Neutrophil (primary cell): ENCODE measurements around the gene ADAMTS16.

Experiments
- H3K27ac ChIP-seq: fragments of 200-600 bp; sonication (generic); 2 replicates; pipeline ENCODE4 v1.5.1; 2016; ENCODE audit warnings: mild to moderate bottlenecking, moderate library complexity
- H3K27me3 ChIP-seq: fragments of 200-600 bp; sonication (generic); 2 replicates; pipeline ENCODE4 v1.6.0; 2016; ENCODE audit warnings: mild to moderate bottlenecking
- H3K36me3 ChIP-seq: fragments of 200-600 bp; sonication (generic); 2 replicates; pipeline ENCODE4 v1.5.1; 2017
- H3K4me1 ChIP-seq, 2 experiments: fragments of 200-600 bp in 1 of 2; sonication (generic) in 1 of 2; 1 replicate in 1 of 2; 2 replicates in 1 of 2; pipeline versions ENCODE4 v1.5.1 to v1.6.1; 2013 to 2016; ENCODE audit warnings: low read depth in 1 of 2, low read length in 1 of 2, mild to moderate bottlenecking in 1 of 2, moderate library complexity in 1 of 2; ENCODE audit not compliant: control insufficient read depth in 1 of 2, insufficient read depth in 1 of 2
- H3K4me3 ChIP-seq, 2 experiments: fragments of 200-600 bp in 1 of 2; sonication (generic) in 1 of 2; 1 replicate in 1 of 2; 2 replicates in 1 of 2; pipeline ENCODE4 v1.5.1; 2013 to 2016; ENCODE audit warnings: low read depth in 1 of 2, low read length in 1 of 2, mild to moderate bottlenecking in 1 of 2, moderate library complexity in 1 of 2
- H3K9me3 ChIP-seq: fragments of 200-600 bp; sonication (generic); 2 replicates; pipeline ENCODE4 v1.5.1; 2016
- CTCF ChIP-seq: fragments of 200-600 bp; sonication (generic); IDR thresholded peaks from 2 replicates; pipeline ENCODE4 v1.5.1; 2016; ENCODE audit warnings: antibody characterized with exemption

ADAMTS16 gene

GRCh38 chr5:5155617-5156016, 15.5 kb downstream of the ADAMTS16 start:
- no peak overlapping the region for H3K27ac ChIP-seq
- no peaks in the 10 kb centered on the region for H3K36me3 ChIP-seq
- H3K4me1 ChIP-seq = no peaks in the 10 kb centered on the region
- no peaks in the 10 kb centered on the region for H3K9me3 ChIP-seq
- H3K4me3 ChIP-seq = no peak overlapping the region
- no peak for TF ChIP-seq CTCF
- H3K27me3 ChIP-seq = no peaks in the 10 kb centered on the region

DNA sequence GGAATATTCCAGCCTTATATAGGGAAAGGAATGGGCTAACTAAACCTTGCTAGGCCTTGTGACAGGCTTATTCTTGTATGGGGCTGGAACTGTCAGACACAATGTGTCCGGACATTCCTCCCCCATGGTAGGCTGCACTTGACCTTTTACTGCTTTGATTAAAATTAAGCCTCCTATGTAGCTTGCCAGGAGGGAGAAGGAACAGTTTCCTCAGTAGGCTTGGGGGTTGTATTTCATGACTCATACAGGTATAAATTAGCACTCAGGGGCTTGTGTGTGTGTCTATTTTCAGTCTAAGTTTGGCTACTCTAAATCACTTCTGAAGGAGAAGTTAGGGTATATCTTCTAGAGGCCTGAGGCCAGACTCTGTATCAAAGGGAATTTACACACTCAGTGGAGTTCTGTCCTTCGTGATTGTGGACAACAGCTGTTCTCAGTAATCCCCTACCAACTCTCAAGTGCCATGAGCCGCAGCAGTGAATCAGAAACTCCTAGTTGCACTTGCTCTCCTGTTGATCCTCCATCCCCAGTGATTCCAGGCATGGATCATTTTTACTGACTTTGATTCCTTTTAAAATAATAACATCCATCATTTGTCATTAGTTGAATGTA, 16.4 kb downstream of the ADAMTS16 start:
- H3K4me3 ChIP-seq = no peak overlapping the region
- TF ChIP-seq CTCF = no peak
- H3K36me3 ChIP-seq = no peaks in the 10 kb centered on the region
- no peaks in the 10 kb centered on the region for H3K27me3 ChIP-seq
- no peaks in the 10 kb centered on the region for H3K9me3 ChIP-seq
- no peak overlapping the region for H3K27ac ChIP-seq
- H3K4me1 ChIP-seq = no peaks in the 10 kb centered on the region

DNA sequence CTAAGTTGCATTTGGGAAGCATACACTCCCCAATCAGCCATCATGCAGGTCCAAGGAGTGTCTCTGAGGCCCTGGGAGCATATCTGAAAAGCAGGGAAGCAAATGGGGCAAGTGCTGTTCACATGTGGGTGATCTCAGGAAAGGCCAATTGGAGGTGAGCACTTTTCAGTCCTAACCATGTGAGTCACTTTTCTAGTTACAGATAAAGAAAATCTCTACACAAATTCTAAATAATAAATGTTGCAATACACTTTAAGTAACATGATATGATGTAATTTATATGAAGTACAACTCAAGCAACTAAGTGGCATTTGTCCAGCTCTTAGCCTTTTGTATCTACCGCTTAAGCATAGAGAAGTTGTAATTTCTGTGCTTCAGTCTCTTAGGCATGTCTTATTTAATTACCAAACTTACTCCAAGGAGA, 18.4 kb downstream of the ADAMTS16 start:
- no peaks in the 10 kb centered on the region for H3K9me3 ChIP-seq
- TF ChIP-seq CTCF = no peak
- H3K27ac ChIP-seq = no peak overlapping the region
- H3K4me1 ChIP-seq = no peaks in the 10 kb centered on the region
- H3K36me3 ChIP-seq = no peaks in the 10 kb centered on the region
- no peaks in the 10 kb centered on the region for H3K27me3 ChIP-seq
- no peak overlapping the region for H3K4me3 ChIP-seq

DNA sequence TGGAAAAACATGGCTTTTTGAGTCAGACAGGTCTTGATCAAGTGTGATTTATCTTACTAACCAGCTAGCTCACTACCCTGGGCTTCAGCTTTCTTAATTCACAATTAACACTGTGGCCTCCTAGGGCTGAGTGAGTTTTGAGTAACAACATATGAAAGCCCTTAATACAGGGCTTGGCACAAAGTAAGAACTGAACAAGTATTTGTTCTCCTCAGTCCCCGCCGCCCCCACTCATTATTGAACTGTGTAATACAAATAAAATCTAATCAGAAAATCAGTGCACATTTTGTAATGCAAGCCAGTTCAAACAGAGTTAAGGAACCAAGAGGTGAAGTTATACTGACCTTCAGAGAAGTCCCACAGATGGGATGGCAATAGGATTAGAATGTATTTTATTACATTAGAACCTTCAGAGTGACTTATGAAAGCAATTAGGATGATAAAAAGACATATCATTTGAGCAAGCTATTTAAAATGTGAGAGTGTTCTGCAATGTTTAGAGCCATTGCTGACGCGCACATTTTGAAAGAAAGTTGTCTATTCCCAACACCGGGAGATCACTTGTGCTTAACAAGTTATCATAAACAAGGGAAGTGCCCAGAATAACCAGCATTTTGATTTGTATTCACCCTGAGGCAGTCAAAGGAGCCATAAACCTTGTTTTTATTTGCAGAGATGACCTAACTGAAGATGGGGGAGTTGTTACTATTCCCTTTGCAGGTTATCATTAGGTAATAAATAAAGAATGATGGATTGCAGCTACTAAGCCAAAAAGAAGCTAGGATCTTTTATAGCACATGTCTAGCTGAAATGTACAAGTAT, 19.4 kb downstream of the ADAMTS16 start:
- Histone ChIP-seq H3K27ac (no peak overlapping the region), H3K4me1 (no peaks in the 10 kb centered on the region), H3K27me3 (no peaks in the 10 kb centered on the region), H3K36me3 (no peaks in the 10 kb centered on the region), H3K4me3 (no peak overlapping the region), H3K9me3 (no peaks in the 10 kb centered on the region)
- no peak for TF ChIP-seq CTCF

- Histone ChIP-seq H3K27me3 (no peaks in the 10 kb centered on the region), H3K36me3 (no peaks in the 10 kb centered on the region), H3K9me3 (no peaks in the 10 kb centered on the region), H3K27ac (no peak overlapping the region), H3K4me1 (no peaks in the 10 kb centered on the region), H3K4me3 (no peak overlapping the region)
- TF ChIP-seq CTCF = no peak
These were observed 24.0 kb downstream of the ADAMTS16 start for GRCh38 chr5:5164163-5164562.
